AG04450 (cell line): ENCODE results near the gene SYT2. TPM values are rescaled to one million over a fixed set of nuclear protein-coding genes. Genes with fewer than 3 reads are reported as not detected.

Experiments
- CTCF ChIA-PET: fragments of 300-600, 350-600 bp; formaldehyde crosslinking; extraction: SDS; loops from one replicate; lab custom pipeline; 2022; ENCODE audit warnings: antibody characterized with exemption, inconsistent platforms; lab: Charles Lee
- POLR2A ChIA-PET: fragments of 350-600 bp; formaldehyde crosslinking; extraction: SDS; loops from one replicate; lab custom pipeline; 2021; ENCODE audit warnings: antibody characterized with exemption, inconsistent platforms; lab: Yijun Ruan, JAX
- DNase-seq: peaks from one replicate; pipeline ENCODE4 v3.0.0-alpha.2; 2011; ENCODE audit warnings: low read depth, low spot score
- H3K27ac ChIP-seq: one replicate; pipeline ENCODE4 v1.5.1; 2012; ENCODE audit warnings: low read depth, low read length, control low read depth
- H3K27me3 ChIP-seq: one replicate; pipeline ENCODE4 v1.6.0; 2012; ENCODE audit warnings: low read length; ENCODE audit not compliant: control insufficient read depth, insufficient read depth
- H3K4me3 ChIP-seq: 2 replicates; pipeline ENCODE4 v1.5.1; 2011; ENCODE audit warnings: mild to moderate bottlenecking, low read depth, low read length, control low read depth
- H3K9me3 ChIP-seq: 2 replicates; pipeline ENCODE4 v1.5.1; 2012; ENCODE audit warnings: low read length; ENCODE audit not compliant: control insufficient read depth, insufficient read depth
- polyA plus RNA-seq: library from polyadenylated mRNA; depleted of rRNA; stranded (reverse); fragments of >200 nt; gene quantifications from 2 replicates; pipeline ENCODE4 v1.2.3, GENCODE V29; 2011
- TF ChIP-seq, protein P1 (sequence below): IDR thresholded peaks from 2 replicates; pipeline ENCODE4 v1.5.1; 2011; ENCODE audit warnings: low read depth, low read length, control low read depth, inconsistent platforms

SYT2 gene
- polyA plus RNA-seq, 1 experiment: 0.01 TPM

GRCh38 chr1:202673531-202673930 lies 36.7 kb downstream of the SYT2 start:
- CTCF ChIA-PET: no interaction called here
- POLR2A ChIA-PET: no interaction called here

GRCh38 chr1:202671399-202671798 lies 38.9 kb downstream of the SYT2 start:
- Histone ChIP-seq H3K27ac (no peak overlapping the region), H3K9me3 (no peaks in the 10 kb centered on the region), H3K4me3 (no peak overlapping the region), H3K27me3 (peaks cover 20% of the 10 kb centered on the region)
- ChIA-PET POLR2A (no interaction called here), CTCF (interaction anchor here (1.0 kb wide), 1 partner anchor 327 kb away, joined by 3 read pairs; no protein-coding TSS in a partner anchor)
- TF ChIP-seq, protein P1, sequence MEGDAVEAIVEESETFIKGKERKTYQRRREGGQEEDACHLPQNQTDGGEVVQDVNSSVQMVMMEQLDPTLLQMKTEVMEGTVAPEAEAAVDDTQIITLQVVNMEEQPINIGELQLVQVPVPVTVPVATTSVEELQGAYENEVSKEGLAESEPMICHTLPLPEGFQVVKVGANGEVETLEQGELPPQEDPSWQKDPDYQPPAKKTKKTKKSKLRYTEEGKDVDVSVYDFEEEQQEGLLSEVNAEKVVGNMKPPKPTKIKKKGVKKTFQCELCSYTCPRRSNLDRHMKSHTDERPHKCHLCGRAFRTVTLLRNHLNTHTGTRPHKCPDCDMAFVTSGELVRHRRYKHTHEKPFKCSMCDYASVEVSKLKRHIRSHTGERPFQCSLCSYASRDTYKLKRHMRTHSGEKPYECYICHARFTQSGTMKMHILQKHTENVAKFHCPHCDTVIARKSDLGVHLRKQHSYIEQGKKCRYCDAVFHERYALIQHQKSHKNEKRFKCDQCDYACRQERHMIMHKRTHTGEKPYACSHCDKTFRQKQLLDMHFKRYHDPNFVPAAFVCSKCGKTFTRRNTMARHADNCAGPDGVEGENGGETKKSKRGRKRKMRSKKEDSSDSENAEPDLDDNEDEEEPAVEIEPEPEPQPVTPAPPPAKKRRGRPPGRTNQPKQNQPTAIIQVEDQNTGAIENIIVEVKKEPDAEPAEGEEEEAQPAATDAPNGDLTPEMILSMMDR: no peak
- DNase-seq: no peak

More at GRCh38 chr1:202673531-202673930, 36.7 kb downstream of the SYT2 start:
- H3K9me3 ChIP-seq: no peaks in the 10 kb centered on the region
- H3K4me3 ChIP-seq: no peak overlapping the region
- H3K27ac ChIP-seq: no peak overlapping the region
- TF ChIP-seq, protein P1: no peak
- DNase-seq: no peak
- peaks cover 32% of the 10 kb centered on the region for H3K27me3 ChIP-seq

GRCh38 chr1:202665417-202665816 lies 44.8 kb downstream of the SYT2 start:
- TF ChIP-seq, protein P1: no peak
- ChIA-PET POLR2A (no interaction called here), CTCF (interaction anchor here (0.6 kb wide), 2 partner anchors 21 to 40 kb away, joined by 3 to 9 read pairs; no protein-coding TSS in a partner anchor)
- Histone ChIP-seq H3K9me3 (no peaks in the 10 kb centered on the region), H3K27me3 (peaks cover 26% of the 10 kb centered on the region), H3K4me3 (no peak overlapping the region), H3K27ac (no peak overlapping the region)
- DNase-seq: no peak

DNA sequence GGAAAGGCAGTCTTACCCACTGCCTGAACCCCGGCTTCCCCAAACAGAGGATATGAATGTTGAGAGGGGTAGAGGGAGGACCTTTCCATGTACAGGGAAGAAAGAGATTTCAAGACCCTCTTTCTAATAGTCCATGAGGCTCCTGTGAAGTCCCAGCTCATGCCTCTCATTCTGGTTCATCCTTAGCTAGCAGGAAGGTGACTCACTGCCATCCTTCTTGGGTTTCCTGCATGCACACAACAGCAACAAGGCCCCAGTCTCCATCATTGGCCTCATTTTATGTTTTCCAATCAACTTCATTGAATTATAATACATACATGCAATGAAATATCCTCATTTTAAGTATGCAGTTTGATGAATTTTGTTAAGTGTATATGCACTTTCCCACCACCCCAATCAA lies 46.2 kb downstream of the SYT2 start:
- H3K27me3 ChIP-seq: peaks cover 32% of the 10 kb centered on the region
- TF ChIP-seq, protein P1: no peak
- ChIA-PET POLR2A (no interaction called here), CTCF (no interaction called here)
- H3K4me3 ChIP-seq: no peak overlapping the region
- H3K27ac ChIP-seq: no peak overlapping the region
- DNase-seq: no peak
- H3K9me3 ChIP-seq: no peaks in the 10 kb centered on the region

DNA sequence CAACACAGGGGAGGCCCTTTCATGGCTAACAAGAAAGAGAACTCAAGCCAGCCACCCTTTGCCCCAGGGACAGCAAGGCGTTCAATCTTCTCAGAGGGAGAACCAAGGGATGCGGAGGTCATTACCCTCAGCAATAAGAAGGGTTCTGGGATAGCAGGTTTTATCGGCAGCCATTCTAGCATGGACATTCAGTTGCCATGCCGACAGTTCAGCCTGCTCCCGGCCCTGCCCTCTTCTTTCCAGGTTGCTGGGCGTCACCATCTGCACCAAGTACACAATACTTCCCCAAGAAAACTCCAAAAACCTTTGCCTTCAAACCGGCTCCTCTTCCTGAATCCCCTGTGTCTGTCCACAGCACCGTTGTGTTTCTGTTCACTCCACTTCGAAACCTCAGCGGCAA lies 47.1 kb downstream of the SYT2 start:
- H3K9me3 ChIP-seq: no peaks in the 10 kb centered on the region
- no peak overlapping the region for H3K27ac ChIP-seq
- ChIA-PET CTCF (no interaction called here), POLR2A (no interaction called here)
- no peak overlapping the region for H3K4me3 ChIP-seq
- TF ChIP-seq, protein P1: no peak
- H3K27me3 ChIP-seq: peaks cover 40% of the 10 kb centered on the region
- DNase-seq: no peak
